Measurements from ENCODE around the gene ESYT3. TPM values are rescaled to one million over a fixed set of nuclear protein-coding genes. Genes with fewer than 3 reads are reported as not detected.

The ESYT3 gene
- total and polyA plus RNA-seq, 5 donors: 0.66 to 2.4 (median 1.3) TPM

DNA sequence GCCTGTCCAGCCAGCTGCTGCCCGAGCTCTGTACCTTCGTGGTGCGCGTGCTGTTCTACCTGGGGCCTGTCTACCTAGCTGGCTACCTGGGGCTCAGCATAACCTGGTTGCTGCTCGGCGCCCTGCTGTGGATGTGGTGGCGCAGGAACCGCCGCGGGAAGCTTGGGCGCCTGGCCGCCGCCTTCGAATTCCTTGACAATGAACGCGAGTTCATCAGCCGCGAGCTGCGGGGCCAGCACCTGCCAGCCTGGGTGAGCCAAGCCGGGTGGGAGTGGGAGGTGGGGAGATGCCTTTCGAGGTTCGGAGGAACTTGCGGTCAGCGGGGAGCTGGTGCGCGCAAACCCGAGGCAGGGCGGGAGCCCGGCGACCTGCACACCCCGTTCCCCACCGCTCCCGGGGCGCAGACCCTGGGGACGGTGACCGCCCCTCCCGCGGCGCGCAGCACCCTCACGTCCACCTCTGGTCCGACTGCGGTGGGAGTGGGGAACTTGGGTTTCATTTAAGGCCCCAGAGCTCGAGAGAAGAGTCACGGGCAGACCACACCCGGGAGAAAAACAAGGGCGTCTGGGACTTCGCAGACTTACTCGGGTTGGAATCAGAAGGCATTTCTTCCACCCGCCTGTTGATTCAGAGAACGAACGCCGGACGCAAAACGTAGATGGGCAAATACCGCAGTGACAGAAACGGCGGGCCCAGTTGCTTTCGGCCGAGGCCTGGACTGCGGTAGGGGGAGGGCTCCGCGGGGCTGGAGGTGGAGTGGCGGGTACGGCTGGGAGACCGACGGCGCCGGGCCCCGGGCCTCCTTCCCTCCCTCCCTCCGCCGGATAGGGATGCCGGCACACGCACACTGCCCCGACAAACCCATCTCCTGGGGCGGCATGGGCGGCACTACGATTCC lies 708 bp downstream of the ESYT3 start:
- Histone ChIP-seq H3K4me1 (ENCODE audit: control insufficient read depth, insufficient read depth, low read length) (peaks cover 4% of the 10 kb centered on the region), H3K9me3 (ENCODE audit: control insufficient read depth, low read length) (no peaks in the 10 kb centered on the region), H3K27ac (ENCODE audit: low read length) (no peak overlapping the region), H3K4me3 (ENCODE audit: low read length) (peak overlapping the region; percentile 23), H3K27me3 (ENCODE audit: control insufficient read depth, insufficient read depth) (no peaks in the 10 kb centered on the region)
- ATAC-seq (peak; percentile 22 to 32), DNase-seq (no peak)
- 4% methylated on average over 78 of the region's 78 CpGs for WGBS
- intact Hi-C loops (cut with DNase I): loop anchor here in 1 of 4 donors (10.0 kb wide), 1 partner anchor 100 kb away; no protein-coding TSS in a partner anchor

DNA sequence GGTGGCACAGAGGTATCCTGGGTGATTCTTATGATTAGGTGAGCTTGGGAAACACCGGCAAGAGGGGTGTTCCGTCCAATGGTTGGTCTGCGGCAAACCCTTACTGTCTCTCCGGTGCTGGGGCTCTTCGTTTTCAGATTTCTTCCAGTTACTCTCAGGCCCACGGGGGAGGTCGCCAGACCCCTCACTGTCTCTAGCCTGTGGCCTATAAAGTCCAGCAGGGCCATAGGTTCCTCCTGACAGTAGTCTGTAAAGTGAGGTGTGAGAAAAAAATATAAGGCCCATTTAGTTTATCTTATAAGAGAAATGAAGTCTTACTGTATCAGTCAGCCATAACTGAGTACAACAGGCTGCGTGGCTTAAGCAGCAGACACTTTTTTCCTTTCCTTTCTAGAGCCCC lies 1.4 kb downstream of the ESYT3 start:
- Histone ChIP-seq H3K4me1 (ENCODE audit: control insufficient read depth, insufficient read depth, low read length) (peaks cover 4% of the 10 kb centered on the region), H3K9me3 (ENCODE audit: control insufficient read depth, low read length) (no peaks in the 10 kb centered on the region), H3K27ac (ENCODE audit: low read length) (no peak overlapping the region), H3K27me3 (ENCODE audit: control insufficient read depth, insufficient read depth) (no peaks in the 10 kb centered on the region), H3K4me3 (ENCODE audit: low read length) (peak overlapping the region; percentile 23)
- intact Hi-C loops (cut with DNase I): loop anchor here in 1 of 4 donors (10.0 kb wide), 1 partner anchor 101 kb away; no protein-coding TSS in a partner anchor
- ATAC-seq (no peak), DNase-seq (no peak)
- 79% methylated on average over 8 of the region's 8 CpGs for WGBS

DNA sequence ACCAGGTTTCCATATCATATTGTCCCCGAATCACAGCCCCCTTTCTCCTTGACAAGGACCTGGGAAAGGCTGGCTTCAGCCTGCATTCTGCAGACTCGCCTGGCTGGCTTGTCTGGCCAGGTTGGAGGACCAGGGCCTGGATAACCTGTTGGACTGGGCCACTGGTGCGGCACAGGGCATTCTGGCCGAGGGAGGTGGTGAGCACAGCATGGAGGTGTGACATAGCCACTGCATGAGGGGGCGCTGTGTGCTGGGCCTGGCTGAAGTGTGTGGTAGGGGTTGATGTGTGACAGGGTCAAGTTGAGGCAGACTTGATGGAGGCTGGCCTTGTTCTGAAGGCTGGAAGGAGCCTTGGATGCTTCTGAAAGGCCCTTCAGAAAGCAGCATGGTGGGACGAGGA lies 2.9 kb downstream of the ESYT3 start:
- WGBS: 94% methylated on average over 6 of the region's 6 CpGs
- intact Hi-C loops (cut with DNase I): loop anchor here in 1 of 4 donors (10.0 kb wide), 1 partner anchor 102 kb away; no protein-coding TSS in a partner anchor
- no peak overlapping the region for H3K27ac ChIP-seq (ENCODE audit: low read length)
- H3K27me3 ChIP-seq (ENCODE audit: control insufficient read depth, insufficient read depth): no peaks in the 10 kb centered on the region
- peaks cover 4% of the 10 kb centered on the region for H3K4me1 ChIP-seq (ENCODE audit: control insufficient read depth, insufficient read depth, low read length)
- H3K9me3 ChIP-seq (ENCODE audit: control insufficient read depth, low read length): no peaks in the 10 kb centered on the region
- no peak for DNase-seq
- no peak for ATAC-seq
- no peak overlapping the region for H3K4me3 ChIP-seq (ENCODE audit: low read length)

DNA sequence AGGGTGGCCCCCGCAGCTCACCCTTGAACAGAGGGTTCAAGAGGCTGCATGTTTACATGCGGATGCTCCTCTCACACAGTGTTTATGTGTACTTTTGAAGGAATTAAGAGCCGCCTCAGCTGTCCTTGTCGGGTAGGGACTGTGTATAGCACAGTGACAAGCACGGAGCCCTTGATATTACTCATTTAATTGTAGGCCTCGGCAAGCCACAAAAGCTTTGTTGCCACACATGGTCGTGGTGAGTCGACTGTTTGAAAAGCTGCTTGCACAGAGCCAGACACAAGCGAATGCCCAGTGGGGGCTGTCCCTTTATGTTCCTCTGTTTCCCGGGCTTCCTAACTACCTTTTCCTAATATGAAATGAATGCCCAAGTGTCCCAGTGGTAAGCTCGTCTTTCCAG lies 4.5 kb downstream of the ESYT3 start:
- ATAC-seq (no peak), DNase-seq (no peak)
- H3K9me3 ChIP-seq (ENCODE audit: control insufficient read depth, low read length): no peaks in the 10 kb centered on the region
- H3K27ac ChIP-seq (ENCODE audit: low read length): no peak overlapping the region
- intact Hi-C loops (cut with DNase I): loop anchor here in 1 of 4 donors (10.0 kb wide), 1 partner anchor 104 kb away; no protein-coding TSS in a partner anchor
- WGBS: 83% methylated on average over 11 of the region's 11 CpGs
- H3K4me3 ChIP-seq (ENCODE audit: low read length): no peak overlapping the region
- H3K27me3 ChIP-seq (ENCODE audit: control insufficient read depth, insufficient read depth): no peaks in the 10 kb centered on the region
- peaks cover 4% of the 10 kb centered on the region for H3K4me1 ChIP-seq (ENCODE audit: control insufficient read depth, insufficient read depth, low read length)

DNA sequence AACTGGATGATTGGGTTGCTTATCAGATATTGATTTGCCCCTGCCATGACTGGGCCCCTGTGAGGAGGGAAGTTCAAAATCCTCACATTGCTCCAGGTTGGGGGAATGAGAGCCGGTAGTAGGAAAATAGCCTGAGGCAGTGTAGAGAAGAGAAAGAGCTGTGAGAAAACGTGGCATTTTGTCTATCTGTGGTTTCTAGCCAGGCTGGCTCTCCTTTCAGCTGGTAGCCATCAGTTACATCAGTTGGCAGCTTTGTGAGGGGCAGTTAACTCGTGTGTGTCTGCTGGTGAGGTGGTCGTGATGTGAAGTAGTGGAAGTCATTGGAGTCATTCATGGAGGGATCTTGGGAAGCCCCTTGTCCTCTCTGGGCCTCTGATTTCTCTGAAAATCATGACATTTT lies 5.2 kb downstream of the ESYT3 start:
- Histone ChIP-seq H3K4me1 (ENCODE audit: control insufficient read depth, insufficient read depth, low read length) (peaks cover 4% of the 10 kb centered on the region), H3K9me3 (ENCODE audit: control insufficient read depth, low read length) (no peaks in the 10 kb centered on the region), H3K27me3 (ENCODE audit: control insufficient read depth, insufficient read depth) (no peaks in the 10 kb centered on the region), H3K27ac (ENCODE audit: low read length) (no peak overlapping the region), H3K4me3 (ENCODE audit: low read length) (no peak overlapping the region)
- no peak for DNase-seq
- 62% methylated on average over 4 of the region's 4 CpGs for WGBS
- intact Hi-C loops (cut with DNase I): loop anchor here in 1 of 4 donors (10.0 kb wide), 1 partner anchor 105 kb away; no protein-coding TSS in a partner anchor
- ATAC-seq: no peak

DNA sequence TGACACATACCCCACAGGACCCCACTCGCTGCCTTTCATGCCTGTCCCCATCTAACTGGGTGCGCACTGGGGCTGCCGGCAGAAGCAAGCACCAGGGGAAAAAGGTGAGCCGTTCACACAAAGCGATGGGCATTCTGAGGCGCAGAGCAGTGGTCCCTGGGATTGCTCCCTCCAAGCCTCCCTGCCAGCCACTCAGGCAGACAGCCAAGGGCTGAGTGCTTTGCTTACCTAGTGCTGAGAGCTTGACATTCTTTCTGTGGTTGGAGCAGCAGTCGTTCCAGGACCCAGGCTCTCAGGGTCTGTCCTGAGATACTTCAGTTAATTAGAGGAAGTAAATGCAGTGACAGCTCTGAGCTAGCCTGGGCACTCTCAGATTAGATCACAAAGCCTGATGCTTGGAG lies 5.7 kb downstream of the ESYT3 start:
- H3K27me3 ChIP-seq (ENCODE audit: control insufficient read depth, insufficient read depth): no peaks in the 10 kb centered on the region
- no peak overlapping the region for H3K27ac ChIP-seq (ENCODE audit: low read length)
- 70% methylated on average over 7 of the region's 7 CpGs for WGBS
- DNase-seq (peak in 1 of 3 donors; percentile 64), ATAC-seq (no peak)
- H3K4me1 ChIP-seq (ENCODE audit: control insufficient read depth, insufficient read depth, low read length): peaks cover 4% of the 10 kb centered on the region
- intact Hi-C loops (cut with DNase I): no loop called here
- H3K4me3 ChIP-seq (ENCODE audit: low read length): no peak overlapping the region
- no peaks in the 10 kb centered on the region for H3K9me3 ChIP-seq (ENCODE audit: control insufficient read depth, low read length)

DNA sequence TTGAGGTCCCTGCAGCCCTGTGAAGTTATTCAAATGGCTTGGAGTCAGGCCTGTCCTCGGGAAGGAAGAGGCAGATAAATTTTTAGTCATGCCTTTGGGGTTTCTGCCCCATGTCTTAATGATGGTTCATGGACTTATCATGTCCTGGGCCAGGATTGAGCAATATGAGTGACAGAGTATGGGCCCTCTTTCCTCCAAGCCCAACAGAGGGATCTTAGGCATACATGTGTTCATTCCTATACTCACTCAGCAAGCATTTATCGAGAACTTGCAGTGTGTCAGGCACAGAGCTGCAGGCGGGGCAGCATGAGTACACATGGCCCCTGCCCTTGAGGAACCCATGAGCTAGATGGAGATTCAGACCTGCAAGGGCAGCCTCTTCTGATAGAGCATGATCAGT lies 6.2 kb downstream of the ESYT3 start:
- DNase-seq (no peak), ATAC-seq (no peak)
- H3K4me3 ChIP-seq (ENCODE audit: low read length): no peak overlapping the region
- WGBS: 72% methylated on average over 3 of the region's 3 CpGs
- H3K4me1 ChIP-seq (ENCODE audit: control insufficient read depth, insufficient read depth, low read length): peaks cover under 1% of the 10 kb centered on the region
- no peaks in the 10 kb centered on the region for H3K9me3 ChIP-seq (ENCODE audit: control insufficient read depth, low read length)
- H3K27me3 ChIP-seq (ENCODE audit: control insufficient read depth, insufficient read depth): no peaks in the 10 kb centered on the region
- intact Hi-C loops (cut with DNase I): no loop called here
- H3K27ac ChIP-seq (ENCODE audit: low read length): no peak overlapping the region

DNA sequence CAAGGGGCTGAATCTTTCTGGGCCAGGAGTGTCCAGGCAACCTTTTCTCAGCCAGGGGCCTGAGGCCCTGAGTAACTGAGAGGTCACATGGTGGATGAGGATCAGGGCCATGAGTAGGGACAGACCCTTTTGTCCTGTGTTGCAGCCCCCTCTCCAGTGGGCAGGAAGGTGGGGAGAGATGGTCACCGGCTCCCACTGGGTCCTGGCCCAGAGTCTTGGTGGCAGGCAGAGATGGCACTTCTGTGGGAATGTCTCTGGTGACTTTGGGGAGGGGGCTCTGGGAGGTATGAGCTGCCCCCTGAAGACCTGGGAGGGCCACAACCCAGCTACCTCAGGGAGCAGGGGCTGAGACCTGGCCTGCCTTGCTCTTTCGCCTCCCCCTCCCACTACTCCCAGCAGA lies 6.8 kb downstream of the ESYT3 start:
- DNase-seq: no peak
- no peak overlapping the region for H3K27ac ChIP-seq (ENCODE audit: low read length)

DNA sequence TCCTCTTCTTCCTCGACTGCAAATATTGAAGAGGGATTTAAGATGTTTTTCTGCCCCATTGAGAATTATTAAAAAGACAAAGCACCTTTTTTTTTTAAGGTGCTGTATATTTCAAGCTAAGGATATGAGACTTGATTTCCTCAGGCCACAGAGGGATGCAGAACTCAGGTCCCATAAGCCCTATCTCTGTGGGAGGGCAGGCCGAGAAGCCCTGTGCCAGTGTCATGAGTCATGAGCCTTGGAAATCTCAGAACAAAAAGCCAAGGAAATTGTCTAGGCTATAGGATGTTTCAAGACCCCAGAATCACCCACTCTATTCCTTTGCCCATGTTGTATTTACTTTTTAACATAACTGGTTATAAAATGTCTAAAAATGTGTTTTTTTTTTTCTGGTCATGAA lies 7.3 kb downstream of the ESYT3 start:
- no peak for ATAC-seq
- DNase-seq: no peak

More for the DNA sequence above, 6.8 kb downstream of the ESYT3 start:
- Histone ChIP-seq H3K9me3 (ENCODE audit: control insufficient read depth, low read length) (no peaks in the 10 kb centered on the region), H3K4me1 (ENCODE audit: control insufficient read depth, insufficient read depth, low read length) (no peaks in the 10 kb centered on the region), H3K4me3 (ENCODE audit: low read length) (no peak overlapping the region), H3K27me3 (ENCODE audit: control insufficient read depth, insufficient read depth) (no peaks in the 10 kb centered on the region)
- no peak for ATAC-seq
- intact Hi-C loops (cut with DNase I): no loop called here
- 90% methylated on average over 2 of the region's 2 CpGs for WGBS

DNA sequence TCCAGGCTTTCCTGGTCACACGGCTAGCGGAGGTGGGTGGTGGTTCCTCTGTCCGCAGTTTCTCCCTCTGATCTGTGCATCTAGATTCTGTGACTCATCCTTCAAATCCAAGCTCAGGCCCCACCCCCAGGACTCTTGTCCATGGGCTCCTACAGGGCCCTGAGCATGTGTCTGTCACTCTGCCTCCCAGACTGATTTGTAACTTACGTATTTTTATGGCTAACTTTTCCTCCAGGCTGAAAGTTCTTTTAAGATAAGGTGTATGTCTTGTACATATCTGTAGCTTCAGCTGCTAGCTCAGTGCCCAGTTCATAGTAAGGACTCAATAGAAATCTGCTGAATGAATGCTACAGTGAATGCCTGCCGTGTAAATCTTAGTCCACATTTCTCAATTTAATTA lies 8.0 kb downstream of the ESYT3 start:
- no peaks in the 10 kb centered on the region for H3K4me1 ChIP-seq (ENCODE audit: control insufficient read depth, insufficient read depth, low read length)
- ATAC-seq (no peak), DNase-seq (no peak)
- no peak overlapping the region for H3K27ac ChIP-seq (ENCODE audit: low read length)
- WGBS: 75% methylated on average over 5 of the region's 5 CpGs
- intact Hi-C loops (cut with DNase I): no loop called here
- H3K9me3 ChIP-seq (ENCODE audit: control insufficient read depth, low read length): no peaks in the 10 kb centered on the region
- H3K4me3 ChIP-seq (ENCODE audit: low read length): no peak overlapping the region
- H3K27me3 ChIP-seq (ENCODE audit: control insufficient read depth, insufficient read depth): no peaks in the 10 kb centered on the region

More for the DNA sequence above, 7.3 kb downstream of the ESYT3 start:
- no peak overlapping the region for H3K4me3 ChIP-seq (ENCODE audit: low read length)
- H3K27ac ChIP-seq (ENCODE audit: low read length): no peak overlapping the region
- WGBS: 62% methylated on average over 2 of the region's 2 CpGs
- intact Hi-C loops (cut with DNase I): no loop called here
- no peaks in the 10 kb centered on the region for H3K27me3 ChIP-seq (ENCODE audit: control insufficient read depth, insufficient read depth)
- H3K4me1 ChIP-seq (ENCODE audit: control insufficient read depth, insufficient read depth, low read length): no peaks in the 10 kb centered on the region
- no peaks in the 10 kb centered on the region for H3K9me3 ChIP-seq (ENCODE audit: control insufficient read depth, low read length)

DNA sequence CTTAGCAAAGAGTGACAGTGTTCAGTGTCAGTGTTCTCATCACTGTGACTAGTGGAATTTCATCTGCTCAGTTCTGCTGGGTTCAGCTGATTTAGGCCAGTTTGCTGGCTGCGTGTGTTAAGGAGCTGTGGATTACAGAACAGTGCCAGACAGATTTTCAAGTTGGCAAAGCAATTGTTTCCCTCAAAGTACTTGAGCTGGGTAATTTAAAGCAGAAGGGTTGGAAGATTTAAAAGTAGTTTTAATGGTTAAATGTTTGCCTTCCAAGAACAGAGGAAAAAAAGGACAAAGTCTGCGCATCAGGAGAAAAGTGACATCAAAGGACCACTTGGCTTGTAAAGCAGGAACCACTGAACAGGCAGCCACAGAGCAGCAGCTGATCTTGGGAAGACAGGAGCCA lies 8.7 kb downstream of the ESYT3 start:
- DNase-seq (no peak), ATAC-seq (no peak)
- Histone ChIP-seq H3K9me3 (ENCODE audit: control insufficient read depth, low read length) (no peaks in the 10 kb centered on the region), H3K4me3 (ENCODE audit: low read length) (no peak overlapping the region), H3K27me3 (ENCODE audit: control insufficient read depth, insufficient read depth) (no peaks in the 10 kb centered on the region), H3K27ac (ENCODE audit: low read length) (no peak overlapping the region), H3K4me1 (ENCODE audit: control insufficient read depth, insufficient read depth, low read length) (no peaks in the 10 kb centered on the region)
- intact Hi-C loops (cut with DNase I): no loop called here
- WGBS: 69% methylated on average over 2 of the region's 2 CpGs
